ENCODE results near the gene KRT6B. TPM values are rescaled to one million over a fixed set of nuclear protein-coding genes. Genes with fewer than 3 reads are reported as not detected.

Gene KRT6B
- total and polyA plus RNA-seq, 7 donors: 0.60 to 0.61 TPM; not detected in 5

DNA sequence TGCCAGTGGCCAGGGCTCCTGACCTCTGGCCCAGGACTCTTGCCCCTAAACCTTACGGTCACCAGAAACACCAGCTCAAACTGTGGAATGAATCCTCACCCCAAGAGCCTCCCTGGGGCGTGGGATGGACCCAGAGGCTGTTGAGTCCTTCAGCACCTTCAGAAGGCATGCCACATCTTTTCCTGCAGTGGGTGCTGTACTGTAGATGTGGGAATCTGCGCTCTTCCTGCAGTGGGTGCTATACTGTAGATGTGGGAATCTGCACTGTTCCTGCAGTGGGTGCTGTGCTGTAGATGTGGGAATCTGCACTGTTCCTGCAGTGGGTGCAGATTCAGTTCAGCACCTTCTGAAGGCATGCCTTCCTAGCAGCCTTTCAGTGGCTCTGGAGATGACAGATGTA, 47.0 kb downstream of the KRT6B start:
- Histone ChIP-seq H3K36me3 (no peaks in the 10 kb centered on the region), H3K27ac (no peak overlapping the region), H3K9me3 (no peaks in the 10 kb centered on the region), H3K4me1 (no peaks in the 10 kb centered on the region), H3K4me3 (no peak overlapping the region), H3K27me3 (no peaks in the 10 kb centered on the region)
- peak; percentile 13 for DNase-seq
- intact Hi-C loops (cut with DNase I): no loop called here
- 85 to 87% methylated on average over 3 of the region's 3 CpGs for WGBS, 2 donors
- TF ChIP-seq, protein P1, sequence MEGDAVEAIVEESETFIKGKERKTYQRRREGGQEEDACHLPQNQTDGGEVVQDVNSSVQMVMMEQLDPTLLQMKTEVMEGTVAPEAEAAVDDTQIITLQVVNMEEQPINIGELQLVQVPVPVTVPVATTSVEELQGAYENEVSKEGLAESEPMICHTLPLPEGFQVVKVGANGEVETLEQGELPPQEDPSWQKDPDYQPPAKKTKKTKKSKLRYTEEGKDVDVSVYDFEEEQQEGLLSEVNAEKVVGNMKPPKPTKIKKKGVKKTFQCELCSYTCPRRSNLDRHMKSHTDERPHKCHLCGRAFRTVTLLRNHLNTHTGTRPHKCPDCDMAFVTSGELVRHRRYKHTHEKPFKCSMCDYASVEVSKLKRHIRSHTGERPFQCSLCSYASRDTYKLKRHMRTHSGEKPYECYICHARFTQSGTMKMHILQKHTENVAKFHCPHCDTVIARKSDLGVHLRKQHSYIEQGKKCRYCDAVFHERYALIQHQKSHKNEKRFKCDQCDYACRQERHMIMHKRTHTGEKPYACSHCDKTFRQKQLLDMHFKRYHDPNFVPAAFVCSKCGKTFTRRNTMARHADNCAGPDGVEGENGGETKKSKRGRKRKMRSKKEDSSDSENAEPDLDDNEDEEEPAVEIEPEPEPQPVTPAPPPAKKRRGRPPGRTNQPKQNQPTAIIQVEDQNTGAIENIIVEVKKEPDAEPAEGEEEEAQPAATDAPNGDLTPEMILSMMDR (IDR thresholded peaks at IDR 0.05): no peak
- TF ChIP-seq POLR2A (IDR thresholded peaks at IDR 0.05) (no peak), POLR2AphosphoS5 (IDR thresholded peaks at IDR 0.05) (no peak)

DNA sequence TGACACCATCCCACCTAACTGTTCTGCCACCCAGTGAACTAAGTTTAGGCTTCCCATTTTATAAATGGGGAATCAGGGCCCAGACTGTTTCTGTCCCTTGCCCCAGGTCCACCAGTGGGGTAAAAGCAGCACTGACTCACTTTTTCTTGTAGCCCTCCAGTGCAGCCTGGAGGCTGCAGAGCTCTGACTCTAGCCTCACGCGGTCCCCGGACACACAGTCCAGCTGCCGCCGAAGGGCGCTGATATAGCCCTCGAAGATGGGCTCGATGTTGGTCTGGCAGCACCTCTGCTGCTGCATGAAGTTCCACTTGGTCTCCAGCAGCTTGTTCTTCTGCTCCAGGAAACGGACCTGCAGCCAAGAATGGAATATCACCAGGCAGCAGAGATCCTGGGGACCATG, 48.4 kb downstream of the KRT6B start:
- TF ChIP-seq, protein P1 (IDR thresholded peaks at IDR 0.05): no peak
- TF ChIP-seq POLR2A (IDR thresholded peaks at IDR 0.05) (no peak), EP300 (IDR thresholded peaks at IDR 0.05) (no peak), POLR2AphosphoS5 (IDR thresholded peaks at IDR 0.05) (no peak)
- Histone ChIP-seq H3K4me1 (no peaks in the 10 kb centered on the region), H3K27me3 (no peaks in the 10 kb centered on the region), H3K27ac (no peak overlapping the region), H3K9me3 (no peaks in the 10 kb centered on the region), H3K4me3 (no peak overlapping the region), H3K36me3 (no peaks in the 10 kb centered on the region)
- intact Hi-C loops (cut with DNase I): no loop called here
- WGBS, 2 donors: 93% methylated on average over 9 of the region's 9 CpGs
- DNase-seq: peak; percentile 24

DNA sequence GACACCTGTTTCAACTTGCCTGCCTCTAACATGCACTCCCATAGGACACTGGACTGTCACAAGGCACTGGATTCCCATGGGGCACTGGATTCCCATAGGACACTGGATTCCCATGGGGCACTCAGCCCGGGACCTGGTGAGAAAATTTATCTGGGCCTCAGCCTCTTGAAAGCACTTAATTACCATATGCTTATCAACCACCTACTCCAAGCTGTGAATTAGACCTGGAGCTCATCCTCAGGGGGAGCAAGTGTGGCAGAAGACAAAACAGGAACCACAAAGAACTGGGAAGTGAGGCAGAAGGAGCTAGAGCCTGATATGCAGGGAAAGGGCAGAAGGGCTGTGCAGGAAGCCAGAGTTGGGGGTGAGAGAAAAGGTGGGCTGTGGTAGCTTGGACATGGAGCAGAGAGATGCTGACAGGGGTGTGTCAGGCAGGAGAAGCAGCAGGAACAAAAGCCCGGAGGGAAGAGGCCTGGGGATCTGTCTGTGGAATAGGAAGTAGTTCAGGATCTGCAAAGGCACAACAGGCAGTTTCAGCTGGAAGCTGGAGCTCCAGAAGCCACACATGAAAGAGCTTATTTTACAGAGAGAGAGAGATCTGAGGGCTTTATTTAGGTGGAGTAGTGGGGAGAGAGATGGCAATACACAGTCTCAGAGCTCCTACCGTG, 48.9 kb downstream of the KRT6B start:
- H3K27me3 ChIP-seq: no peaks in the 10 kb centered on the region
- no peaks in the 10 kb centered on the region for H3K9me3 ChIP-seq
- peak; percentile 34 for DNase-seq
- intact Hi-C loops (cut with DNase I): no loop called here
- H3K4me1 ChIP-seq: no peaks in the 10 kb centered on the region
- H3K27ac ChIP-seq: no peak overlapping the region
- H3K4me3 ChIP-seq: no peak overlapping the region
- H3K36me3 ChIP-seq: no peaks in the 10 kb centered on the region
- no peak for TF ChIP-seq POLR2A (IDR thresholded peaks at IDR 0.05)
- TF ChIP-seq EP300 (IDR thresholded peaks at IDR 0.05): no peak
- no peak for TF ChIP-seq POLR2AphosphoS5 (IDR thresholded peaks at IDR 0.05)
- TF ChIP-seq, protein P1 (IDR thresholded peaks at IDR 0.05): no peak
- WGBS, 2 donors: 60 to 66% methylated on average over 3 of the region's 3 CpGs

DNA sequence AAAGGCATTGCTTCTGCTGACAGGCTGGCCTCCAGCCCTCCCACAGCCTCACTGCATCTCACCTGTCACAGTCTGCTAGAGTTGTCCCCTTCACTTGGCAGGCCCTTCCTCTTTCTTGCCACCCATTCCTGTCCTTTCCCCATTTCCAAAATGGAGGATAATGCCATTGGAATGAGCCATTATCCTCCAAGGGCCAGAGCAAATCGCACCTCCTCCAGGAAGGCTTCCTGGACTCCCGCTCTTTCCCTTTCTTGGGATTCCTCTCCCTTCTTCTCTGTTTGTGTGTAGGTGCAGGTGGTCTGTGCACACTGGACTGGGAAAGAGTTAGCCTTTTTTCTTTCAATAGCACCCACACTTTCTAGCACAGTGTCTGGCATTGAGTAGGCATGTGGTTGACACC, 49.6 kb downstream of the KRT6B start:
- TF ChIP-seq POLR2AphosphoS5 (IDR thresholded peaks at IDR 0.05) (no peak), EP300 (IDR thresholded peaks at IDR 0.05) (no peak), POLR2A (IDR thresholded peaks at IDR 0.05) (no peak)
- TF ChIP-seq, protein P1 (IDR thresholded peaks at IDR 0.05): no peak
- no peaks in the 10 kb centered on the region for H3K9me3 ChIP-seq
- no peaks in the 10 kb centered on the region for H3K4me1 ChIP-seq
- no peak overlapping the region for H3K27ac ChIP-seq
- H3K4me3 ChIP-seq: no peak overlapping the region
- H3K27me3 ChIP-seq: no peaks in the 10 kb centered on the region
- 95 to 96% methylated on average over 2 of the region's 2 CpGs for WGBS, 2 donors
- intact Hi-C loops (cut with DNase I): no loop called here
- DNase-seq: peak; percentile 45
- H3K36me3 ChIP-seq: no peaks in the 10 kb centered on the region

DNA sequence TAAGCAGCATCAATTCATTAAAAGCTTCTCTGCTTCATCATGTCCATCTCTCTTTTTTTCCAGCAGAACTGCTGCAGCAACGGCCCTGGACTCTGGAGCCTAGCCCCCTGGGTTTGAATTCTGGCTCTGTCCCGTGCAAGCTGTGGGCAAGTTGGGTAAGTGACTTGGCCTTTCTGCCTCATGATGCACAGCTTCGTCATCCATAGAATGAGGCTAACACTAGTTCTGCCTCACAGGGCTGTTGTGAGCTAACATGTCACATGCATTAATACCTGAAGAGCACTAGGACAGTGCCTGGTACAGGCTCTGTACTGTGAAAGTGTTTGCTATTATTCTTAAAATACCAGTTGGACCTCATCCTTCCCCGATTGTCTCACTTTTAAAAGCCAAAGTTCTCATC, 50.0 kb downstream of the KRT6B start:
- H3K4me3 ChIP-seq: no peak overlapping the region
- DNase-seq: no peak
- TF ChIP-seq POLR2A (IDR thresholded peaks at IDR 0.05): no peak
- no peak for TF ChIP-seq POLR2AphosphoS5 (IDR thresholded peaks at IDR 0.05)
- TF ChIP-seq, protein P1 (IDR thresholded peaks at IDR 0.05): no peak
- no peak for TF ChIP-seq EP300 (IDR thresholded peaks at IDR 0.05)
- no peaks in the 10 kb centered on the region for H3K4me1 ChIP-seq
- intact Hi-C loops (cut with DNase I): no loop called here
- H3K27me3 ChIP-seq: no peaks in the 10 kb centered on the region
- no peaks in the 10 kb centered on the region for H3K36me3 ChIP-seq
- H3K9me3 ChIP-seq: no peaks in the 10 kb centered on the region
- WGBS, 2 donors: 80 to 84% methylated on average over 4 of the region's 4 CpGs
- H3K27ac ChIP-seq: no peak overlapping the region

All from sigmoid colon (tissue), 7 donors.